ENCODE data around the gene LRRC8B. TPM values are rescaled to one million over a fixed set of nuclear protein-coding genes. Genes with fewer than 3 reads are reported as not detected.

Gene LRRC8B
- total and polyA plus RNA-seq, 2 of the 13 experiments (the other 11 are each of a cell fraction or from before 2014, with no cell fraction given) = 4.9 to 7.6 TPM

DNA sequence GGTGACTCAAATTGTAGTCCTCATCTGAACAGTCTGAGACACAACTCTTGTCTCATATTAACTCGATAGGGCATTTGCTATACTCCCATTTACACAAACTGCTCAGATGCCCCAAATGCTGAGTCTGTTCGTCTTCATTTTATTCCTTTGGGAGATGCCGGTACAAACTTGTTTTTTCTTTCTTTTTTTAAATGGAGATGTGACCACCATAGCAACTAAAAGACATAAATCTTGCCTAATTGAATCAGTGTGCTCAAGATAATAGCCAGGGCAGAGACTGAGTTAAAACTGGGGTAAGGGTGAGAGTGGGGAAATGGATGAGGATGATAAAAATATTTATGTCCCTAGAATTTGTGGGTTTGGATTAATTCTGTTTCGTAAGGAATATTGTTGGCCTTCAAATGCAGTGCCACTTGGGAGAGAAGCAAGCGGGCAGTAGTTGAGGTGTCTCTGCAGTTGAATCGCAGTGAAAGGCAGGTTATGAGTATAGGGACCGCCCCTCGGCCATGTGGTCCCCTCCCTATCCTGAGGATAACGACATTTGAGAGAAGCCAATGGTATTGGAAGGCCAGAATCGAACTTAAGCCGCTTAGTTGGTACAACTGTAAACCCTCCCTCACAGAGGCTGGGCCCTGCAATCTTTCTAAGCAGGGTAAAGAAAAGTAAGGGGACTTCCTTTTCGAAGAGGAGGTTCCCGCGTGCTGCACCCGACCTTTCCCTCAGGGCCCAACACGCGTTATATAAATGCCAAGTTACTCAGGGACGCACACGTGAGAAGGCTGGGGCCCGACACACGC, 859 bp upstream of the LRRC8B start (continued):
- TF ChIP-seq HOXD1 (CRISPR knock-in tag; IDR thresholded peaks at IDR 0.05) (no peak), POGK (CRISPR knock-in tag; conservative IDR thresholded peaks at IDR 0.05) (no peak), MZF1 (CRISPR knock-in tag; IDR thresholded peaks at IDR 0.05; ENCODE audit: borderline replicate concordance) (0 out of 2 replicates have a peak, but pooled peaks have one; percentile 23), ZNF232 (CRISPR knock-in tag; IDR thresholded peaks at IDR 0.05; ENCODE audit: borderline replicate concordance) (0 out of 2 replicates have a peak, but pooled peaks have one; percentile 72), PPARG (CRISPR knock-in tag; conservative IDR thresholded peaks at IDR 0.05) (no peak; the same call in 1 of the 2 replicates), ZNF605 (CRISPR knock-in tag; IDR thresholded peaks at IDR 0.05) (no peak), ZSCAN12 (CRISPR knock-in tag; IDR thresholded peaks at IDR 0.05) (no peak), PAXIP1 (CRISPR knock-in tag; conservative IDR thresholded peaks at IDR 0.05) (no peak), NFAT5 (CRISPR knock-in tag; IDR thresholded peaks at IDR 0.05) (peak; percentile 90; the same call in 1 of the 2 replicates), ZFP36L1 (CRISPR knock-in tag; IDR thresholded peaks at IDR 0.05) (no peak; the same call in 1 of the 2 replicates)
- TF ChIP-seq, protein P1, sequence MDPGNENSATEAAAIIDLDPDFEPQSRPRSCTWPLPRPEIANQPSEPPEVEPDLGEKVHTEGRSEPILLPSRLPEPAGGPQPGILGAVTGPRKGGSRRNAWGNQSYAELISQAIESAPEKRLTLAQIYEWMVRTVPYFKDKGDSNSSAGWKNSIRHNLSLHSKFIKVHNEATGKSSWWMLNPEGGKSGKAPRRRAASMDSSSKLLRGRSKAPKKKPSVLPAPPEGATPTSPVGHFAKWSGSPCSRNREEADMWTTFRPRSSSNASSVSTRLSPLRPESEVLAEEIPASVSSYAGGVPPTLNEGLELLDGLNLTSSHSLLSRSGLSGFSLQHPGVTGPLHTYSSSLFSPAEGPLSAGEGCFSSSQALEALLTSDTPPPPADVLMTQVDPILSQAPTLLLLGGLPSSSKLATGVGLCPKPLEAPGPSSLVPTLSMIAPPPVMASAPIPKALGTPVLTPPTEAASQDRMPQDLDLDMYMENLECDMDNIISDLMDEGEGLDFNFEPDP (CRISPR knock-in tag; conservative IDR thresholded peaks at IDR 0.05) = no peak
- TF ChIP-seq, protein P2, sequence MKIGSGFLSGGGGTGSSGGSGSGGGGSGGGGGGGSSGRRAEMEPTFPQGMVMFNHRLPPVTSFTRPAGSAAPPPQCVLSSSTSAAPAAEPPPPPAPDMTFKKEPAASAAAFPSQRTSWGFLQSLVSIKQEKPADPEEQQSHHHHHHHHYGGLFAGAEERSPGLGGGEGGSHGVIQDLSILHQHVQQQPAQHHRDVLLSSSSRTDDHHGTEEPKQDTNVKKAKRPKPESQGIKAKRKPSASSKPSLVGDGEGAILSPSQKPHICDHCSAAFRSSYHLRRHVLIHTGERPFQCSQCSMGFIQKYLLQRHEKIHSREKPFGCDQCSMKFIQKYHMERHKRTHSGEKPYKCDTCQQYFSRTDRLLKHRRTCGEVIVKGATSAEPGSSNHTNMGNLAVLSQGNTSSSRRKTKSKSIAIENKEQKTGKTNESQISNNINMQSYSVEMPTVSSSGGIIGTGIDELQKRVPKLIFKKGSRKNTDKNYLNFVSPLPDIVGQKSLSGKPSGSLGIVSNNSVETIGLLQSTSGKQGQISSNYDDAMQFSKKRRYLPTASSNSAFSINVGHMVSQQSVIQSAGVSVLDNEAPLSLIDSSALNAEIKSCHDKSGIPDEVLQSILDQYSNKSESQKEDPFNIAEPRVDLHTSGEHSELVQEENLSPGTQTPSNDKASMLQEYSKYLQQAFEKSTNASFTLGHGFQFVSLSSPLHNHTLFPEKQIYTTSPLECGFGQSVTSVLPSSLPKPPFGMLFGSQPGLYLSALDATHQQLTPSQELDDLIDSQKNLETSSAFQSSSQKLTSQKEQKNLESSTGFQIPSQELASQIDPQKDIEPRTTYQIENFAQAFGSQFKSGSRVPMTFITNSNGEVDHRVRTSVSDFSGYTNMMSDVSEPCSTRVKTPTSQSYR (CRISPR knock-in tag; IDR thresholded peaks at IDR 0.05; ENCODE audit: borderline replicate concordance) = peak; percentile 22; the same call in 1 of the 2 replicates
